ENCODE measurements around the gene PODNL1.

- TF ChIP-seq CTCF (IDR thresholded peaks at IDR 0.05; ENCODE audit: low read depth, low read length, poor library complexity, severe bottlenecking) (no peak), EZH2phosphoT487 (IDR thresholded peaks at IDR 0.05; ENCODE audit: borderline replicate concordance, low read length) (no peak)
Observed at GRCh38 chr19:13923194-13923987, 14.8 kb downstream of the PODNL1 start.
